ENCODE data around the gene SNAPC1.

DNA sequence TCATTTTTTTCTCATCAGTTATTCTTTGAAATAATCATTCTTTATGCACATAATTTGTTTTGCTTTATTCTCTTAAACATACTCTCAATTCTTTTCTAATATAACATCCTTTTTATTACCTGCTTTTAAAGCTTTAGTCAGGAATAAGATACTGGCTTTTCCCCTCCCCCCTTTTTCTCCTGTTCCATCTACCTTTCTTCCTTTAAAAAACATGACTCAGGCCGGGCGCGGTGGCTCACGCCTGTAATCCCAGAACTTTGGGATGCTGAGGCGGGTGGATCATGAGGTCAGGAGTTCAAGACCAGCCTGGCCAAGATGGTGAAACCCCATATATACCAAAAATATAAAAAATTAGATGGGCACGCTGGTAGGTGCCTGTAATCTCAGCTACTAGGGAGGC, 41.5 kb upstream of the SNAPC1 start:
- no peak for TF ChIP-seq POLR2AphosphoS5 (IDR thresholded peaks at IDR 0.05)
- no peak for TF ChIP-seq EP300 (IDR thresholded peaks at IDR 0.05)
- no peak for TF ChIP-seq POLR2A (IDR thresholded peaks at IDR 0.05)
- TF ChIP-seq, protein P1, sequence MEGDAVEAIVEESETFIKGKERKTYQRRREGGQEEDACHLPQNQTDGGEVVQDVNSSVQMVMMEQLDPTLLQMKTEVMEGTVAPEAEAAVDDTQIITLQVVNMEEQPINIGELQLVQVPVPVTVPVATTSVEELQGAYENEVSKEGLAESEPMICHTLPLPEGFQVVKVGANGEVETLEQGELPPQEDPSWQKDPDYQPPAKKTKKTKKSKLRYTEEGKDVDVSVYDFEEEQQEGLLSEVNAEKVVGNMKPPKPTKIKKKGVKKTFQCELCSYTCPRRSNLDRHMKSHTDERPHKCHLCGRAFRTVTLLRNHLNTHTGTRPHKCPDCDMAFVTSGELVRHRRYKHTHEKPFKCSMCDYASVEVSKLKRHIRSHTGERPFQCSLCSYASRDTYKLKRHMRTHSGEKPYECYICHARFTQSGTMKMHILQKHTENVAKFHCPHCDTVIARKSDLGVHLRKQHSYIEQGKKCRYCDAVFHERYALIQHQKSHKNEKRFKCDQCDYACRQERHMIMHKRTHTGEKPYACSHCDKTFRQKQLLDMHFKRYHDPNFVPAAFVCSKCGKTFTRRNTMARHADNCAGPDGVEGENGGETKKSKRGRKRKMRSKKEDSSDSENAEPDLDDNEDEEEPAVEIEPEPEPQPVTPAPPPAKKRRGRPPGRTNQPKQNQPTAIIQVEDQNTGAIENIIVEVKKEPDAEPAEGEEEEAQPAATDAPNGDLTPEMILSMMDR (IDR thresholded peaks at IDR 0.05) = no peak
